ENCODE data around the gene UCK2.

Gene UCK2

GRCh38 chr1:165960136-165960535 is 132.7 kb downstream of the UCK2 start:
- TF ChIP-seq GATA3 (IDR thresholded peaks at IDR 0.05; ENCODE audit: low read depth, low read length) (no peak), GATA2 (IDR thresholded peaks at IDR 0.05; ENCODE audit: low read depth, low read length) (no peak)

- TF ChIP-seq GATA3 (IDR thresholded peaks at IDR 0.05; ENCODE audit: low read depth, low read length), result no peak
- no peak for TF ChIP-seq GATA2 (IDR thresholded peaks at IDR 0.05; ENCODE audit: low read depth, low read length)
These were observed 133.5 kb downstream of the UCK2 start for GRCh38 chr1:165960881-165961280.

Data from SH-SY5Y (cell line).